ENCODE results near the gene DHX34.

DHX34 gene

DNA sequence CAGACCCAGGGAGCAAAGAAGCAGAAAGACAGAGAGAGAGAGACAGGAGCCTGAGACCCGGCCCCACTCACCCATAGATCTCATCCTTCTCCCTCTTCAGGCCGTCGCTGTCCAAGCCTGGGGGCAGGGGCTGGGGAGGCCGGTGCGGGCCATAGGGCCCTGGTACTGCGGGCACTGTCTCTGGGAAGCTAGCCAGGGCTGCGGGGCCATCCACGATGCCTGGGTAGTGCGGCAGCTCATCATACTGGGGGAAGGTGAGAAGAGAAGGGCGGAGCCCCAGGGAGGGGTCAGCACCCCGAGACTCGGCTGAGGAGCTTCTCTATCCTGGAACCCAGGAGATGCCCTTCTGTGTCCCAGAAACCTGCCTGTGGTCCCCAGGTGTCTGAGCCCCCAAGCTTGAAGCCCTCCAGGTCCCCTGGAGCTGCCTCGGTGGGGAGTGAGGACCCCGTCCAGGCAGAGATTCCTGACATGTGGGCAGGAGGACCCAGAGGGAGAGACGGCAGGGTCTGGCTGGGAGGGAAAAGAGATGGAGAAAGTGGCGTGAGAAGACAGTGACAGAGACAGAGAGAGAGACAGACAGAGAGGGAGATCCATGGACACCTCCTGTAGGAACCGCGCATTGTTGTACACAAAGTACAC lies 68.1 kb downstream of the DHX34 start:
- DNase-seq (ENCODE audit: low read depth in 2 of 3, low spot score in 2 of 3) = no peak

DNA sequence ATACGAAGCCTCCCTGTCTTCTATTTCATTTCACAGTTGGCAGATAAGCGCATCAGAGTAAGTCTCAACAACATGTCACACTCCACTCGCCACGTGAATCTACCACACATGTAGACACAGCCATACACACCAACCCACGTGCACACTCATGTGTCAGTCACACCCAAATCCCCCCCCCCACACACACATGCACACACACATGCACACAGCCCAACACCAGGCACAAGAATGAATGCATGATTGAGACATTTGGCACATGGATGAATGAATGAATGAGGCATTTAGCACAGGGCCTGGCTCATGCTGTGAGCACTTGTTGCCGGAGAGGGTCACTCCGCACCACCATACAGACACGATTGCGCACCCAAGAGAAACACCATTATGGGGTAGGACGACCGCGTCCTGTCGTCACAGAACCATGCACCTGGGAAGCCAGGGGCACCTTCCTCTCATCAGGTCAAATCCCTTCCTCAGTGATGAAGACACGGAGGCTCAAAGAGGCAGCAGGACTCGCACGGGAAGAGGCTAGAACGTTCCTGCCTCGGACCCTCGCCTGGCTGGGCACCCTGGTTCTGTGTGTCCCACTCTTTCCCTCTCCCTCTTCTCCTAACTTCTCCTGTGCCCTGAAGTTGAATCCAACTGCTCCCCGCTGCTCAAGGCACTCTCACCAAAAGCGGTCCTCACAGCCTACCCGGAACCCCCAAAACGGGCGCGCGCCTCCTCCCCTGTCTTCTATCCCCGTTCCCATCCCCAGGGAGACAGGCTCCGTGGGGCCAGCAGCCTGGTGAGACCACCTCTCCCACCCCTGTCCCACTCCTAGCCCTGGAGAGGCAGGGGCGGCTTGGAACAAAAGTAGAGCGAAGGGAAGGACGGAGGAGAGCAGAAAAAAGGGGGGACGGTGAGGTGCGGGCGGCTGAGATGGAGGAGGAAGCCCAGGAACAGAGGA lies 68.9 kb downstream of the DHX34 start:
- no peak for DNase-seq (ENCODE audit: low read depth in 2 of 3, low spot score in 2 of 3)

GRCh38 chr19:47418692-47419029 lies 69.5 kb downstream of the DHX34 start:
- no peak for DNase-seq (ENCODE audit: low read depth in 2 of 3, low spot score in 2 of 3)

DNA sequence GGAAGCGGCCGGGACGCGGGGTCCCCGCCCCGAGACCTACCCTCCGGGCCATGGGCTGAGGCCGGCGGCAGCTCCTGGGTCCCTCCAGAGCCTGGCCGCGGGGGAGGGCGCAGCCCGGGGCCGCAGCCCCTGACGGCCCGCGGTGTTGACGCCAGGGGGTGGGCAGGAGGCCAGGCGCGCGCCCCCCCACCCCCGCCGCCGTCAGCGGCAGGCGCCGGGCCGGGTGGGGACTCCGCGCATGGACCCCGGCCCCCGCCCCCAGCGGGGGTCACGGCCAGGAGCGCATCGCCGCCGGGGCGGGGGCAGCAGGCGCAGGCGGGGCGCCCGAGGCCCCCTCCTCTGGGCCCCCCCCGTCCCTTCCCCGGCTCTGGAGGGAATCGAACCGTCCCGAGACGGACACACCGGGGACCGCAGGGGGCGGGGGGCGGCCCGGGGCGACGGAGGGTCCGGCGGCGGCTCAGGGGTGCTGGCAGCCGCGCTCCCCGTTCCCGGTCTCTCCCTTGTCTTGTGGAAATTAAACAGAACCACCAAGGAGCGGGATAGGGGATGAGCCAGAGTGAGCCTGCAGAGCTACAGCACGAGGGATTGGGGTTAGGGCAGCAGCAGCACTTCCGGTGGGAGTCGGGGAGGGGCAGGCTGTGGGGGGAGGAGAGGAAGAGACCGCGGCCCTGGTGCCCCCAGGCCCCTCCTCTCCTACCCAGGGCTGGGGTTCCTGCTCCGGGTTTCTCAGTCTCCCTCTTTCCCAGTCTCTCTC lies 70.1 kb downstream of the DHX34 start, which contains the start of gene MEIS3:
MEIS3 (minus strand) TSS at position 498 of the 754 bp plus-strand sequence; CDS start at position 52, 446 bp downstream.
- no peak for DNase-seq (ENCODE audit: low read depth in 2 of 3, low spot score in 2 of 3)

DNA sequence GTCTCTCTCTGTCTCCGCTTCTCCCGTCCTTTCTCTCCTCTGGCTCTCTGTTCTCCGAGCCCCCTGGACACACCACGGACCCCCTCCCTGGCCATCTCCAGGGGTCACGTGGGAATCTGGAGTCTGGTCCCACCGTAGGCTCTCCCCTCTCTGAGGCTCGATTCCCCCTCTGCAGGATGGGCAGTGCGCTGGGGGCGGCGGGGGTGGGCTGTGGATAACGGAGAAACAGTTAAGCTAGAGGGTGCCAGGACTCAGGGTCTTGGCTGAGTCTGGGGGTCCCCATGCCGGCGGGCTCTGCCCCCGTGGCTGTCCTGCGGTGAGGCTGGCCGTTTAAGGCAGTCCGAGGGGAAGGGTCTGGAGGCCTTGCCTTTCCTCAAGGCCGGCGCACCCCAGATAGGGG lies 70.7 kb downstream of the DHX34 start:
- DNase-seq (ENCODE audit: low read depth in 2 of 3, low spot score in 2 of 3) = no peak

- no peak for DNase-seq (ENCODE audit: low read depth in 2 of 3, low spot score in 2 of 3)
These were observed 72.2 kb downstream of the DHX34 start for GRCh38 chr19:47421244-47421786.

DNA sequence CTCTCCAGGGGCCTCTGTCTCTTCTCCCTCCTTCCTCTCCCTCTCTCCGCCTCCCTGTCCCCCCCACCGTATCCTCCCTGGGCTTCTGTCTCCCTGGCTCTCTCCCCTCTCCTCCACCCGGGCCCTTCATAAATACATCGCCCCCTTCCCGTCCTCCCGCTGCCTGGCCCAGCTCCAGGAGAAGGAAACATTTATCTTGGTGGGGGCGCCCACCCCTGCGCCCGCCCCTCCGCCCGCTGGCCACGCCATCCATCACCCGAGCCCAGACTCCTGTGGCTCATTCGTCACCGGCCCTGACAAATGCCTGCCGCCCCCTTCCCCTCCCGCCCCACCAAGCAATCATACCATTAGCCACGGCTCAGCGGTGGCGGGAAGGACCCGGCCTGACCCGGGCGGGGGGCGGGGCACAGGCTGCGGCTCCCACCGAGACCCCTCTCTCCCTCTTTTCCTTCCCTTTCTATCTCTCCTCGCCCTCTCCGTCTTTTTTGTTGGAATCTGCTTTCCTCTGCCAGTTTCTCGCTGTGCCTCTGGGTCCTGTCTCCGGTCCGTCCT lies 72.8 kb downstream of the DHX34 start:
- DNase-seq (ENCODE audit: low read depth in 2 of 3, low spot score in 2 of 3) = no peak

DNA sequence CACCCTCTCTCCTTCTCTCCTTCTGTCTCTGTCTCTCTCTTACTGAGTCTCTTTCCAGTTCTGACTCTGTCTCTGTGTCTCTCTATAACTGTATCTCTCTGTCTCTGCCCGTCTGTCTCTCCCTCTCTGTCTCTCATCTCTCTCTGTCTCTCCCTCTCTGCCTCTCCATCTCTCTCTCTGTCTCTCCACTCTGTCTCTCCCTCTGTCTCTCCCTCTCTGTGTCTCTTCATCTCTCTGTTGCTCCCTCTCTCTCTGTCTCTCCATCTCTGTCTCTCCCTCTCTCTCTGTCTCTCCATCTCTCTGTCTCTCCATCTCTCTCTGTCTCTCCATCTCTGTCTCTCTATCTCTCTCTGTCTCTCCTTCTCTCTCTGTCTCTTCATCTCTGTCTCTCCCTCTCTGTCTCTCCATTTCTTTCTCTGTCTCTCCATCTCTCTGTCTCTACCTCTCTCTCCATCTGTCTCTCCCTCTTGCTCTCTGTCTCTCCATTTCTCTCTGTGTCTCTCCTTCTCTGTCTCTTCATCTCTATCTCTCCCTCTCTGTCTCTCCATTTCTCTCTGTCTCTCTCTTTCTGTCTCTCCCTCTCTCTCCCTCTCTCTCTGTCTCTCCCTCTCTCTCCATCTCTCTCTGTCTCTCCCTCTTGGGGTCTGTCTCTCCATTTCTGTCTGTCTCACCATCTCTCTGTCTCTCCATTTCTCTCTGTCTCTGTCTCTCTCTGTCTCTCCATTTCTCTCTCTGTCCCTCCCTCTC lies 73.5 kb downstream of the DHX34 start:
- no peak for DNase-seq (ENCODE audit: low read depth in 2 of 3, low spot score in 2 of 3)

- no peak for DNase-seq (ENCODE audit: low read depth in 2 of 3, low spot score in 2 of 3)
These were observed 74.2 kb downstream of the DHX34 start for GRCh38 chr19:47423203-47423882.

- DNase-seq (ENCODE audit: low read depth in 2 of 3, low spot score in 2 of 3) = peak in 2 of 3 experiments; percentile 32 to 64
These were observed 78.4 kb downstream of the DHX34 start for GRCh38 chr19:47427241-47428176.

DNA sequence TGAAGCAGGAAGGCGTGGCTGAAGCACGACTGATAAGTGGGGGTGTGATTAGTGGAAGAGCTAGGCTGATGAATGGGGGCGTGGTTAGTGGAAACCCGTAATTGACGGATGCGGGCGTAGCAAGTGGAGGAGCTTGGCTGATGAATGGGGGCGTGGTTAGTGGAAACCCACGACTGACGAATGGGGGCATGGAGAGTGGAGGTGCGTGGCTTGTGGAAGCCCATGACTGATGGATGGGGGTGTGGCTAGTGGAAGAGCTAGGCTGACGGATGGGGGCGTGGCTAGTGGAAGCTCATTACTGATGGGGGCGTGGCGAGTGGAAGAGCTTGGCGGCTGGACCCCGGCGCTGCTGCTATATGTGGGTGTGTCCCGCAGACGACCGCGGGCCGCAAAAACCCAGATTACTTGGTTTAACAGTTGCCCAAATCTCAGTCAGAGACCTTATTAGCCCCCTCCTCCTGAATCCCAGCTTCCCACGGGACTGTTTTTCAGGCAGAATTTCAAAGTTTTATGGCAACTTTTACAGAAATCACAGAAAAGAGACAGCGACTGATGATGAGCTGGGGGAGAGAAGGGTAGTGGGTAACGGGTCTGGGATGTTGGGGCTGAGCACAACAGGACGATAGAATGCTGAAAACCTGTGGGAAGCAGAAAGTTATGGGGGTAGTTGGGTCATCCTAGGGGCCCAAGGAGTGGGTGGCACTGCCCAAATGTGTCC lies 79.2 kb downstream of the DHX34 start:
- peak; percentile 58 to 75 (median 64) for DNase-seq (ENCODE audit: low read depth in 2 of 3, low spot score in 2 of 3)

GRCh38 chr19:47429140-47429793 lies 80.2 kb downstream of the DHX34 start:
- no peak for DNase-seq (ENCODE audit: low read depth in 2 of 3, low spot score in 2 of 3)

DNA sequence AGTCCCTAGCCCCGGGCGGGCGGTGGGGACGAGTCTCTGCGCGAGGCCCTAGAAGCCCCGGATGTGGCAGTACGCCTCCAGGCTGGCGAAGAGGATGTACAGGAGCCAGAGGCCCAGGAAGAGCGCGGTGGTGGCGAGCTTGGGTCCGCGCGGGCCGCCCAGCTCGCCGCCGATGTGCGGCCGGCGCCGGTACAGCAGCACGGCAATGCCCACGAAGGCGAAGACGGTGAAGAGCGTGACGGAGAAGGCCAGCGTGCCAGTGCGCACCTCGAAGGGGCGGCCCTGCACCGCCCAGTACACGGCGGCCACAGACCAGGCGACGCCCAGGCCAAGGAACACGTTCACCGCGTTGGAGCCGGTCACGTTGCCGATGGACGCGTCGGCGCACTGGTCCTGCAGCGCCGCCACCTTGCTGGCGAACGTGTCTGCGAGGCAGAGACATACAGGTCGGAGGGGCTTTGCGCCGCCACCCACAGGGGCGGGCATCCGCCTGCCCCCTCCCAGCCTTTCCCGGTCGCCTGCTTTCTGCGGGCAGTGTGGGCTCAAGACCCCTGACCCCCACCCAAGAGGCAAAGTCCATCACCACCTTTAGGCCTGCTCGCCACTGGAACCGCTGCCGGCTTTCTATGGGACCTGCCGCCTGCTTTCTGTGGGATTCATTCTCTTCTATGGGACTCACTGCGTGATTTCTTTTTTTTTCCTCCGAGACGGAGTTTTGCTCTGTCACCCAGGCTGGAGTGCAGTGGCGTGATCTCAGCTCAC lies 81.1 kb downstream of the DHX34 start:
- no peak for DNase-seq (ENCODE audit: low read depth in 2 of 3, low spot score in 2 of 3)

DNA sequence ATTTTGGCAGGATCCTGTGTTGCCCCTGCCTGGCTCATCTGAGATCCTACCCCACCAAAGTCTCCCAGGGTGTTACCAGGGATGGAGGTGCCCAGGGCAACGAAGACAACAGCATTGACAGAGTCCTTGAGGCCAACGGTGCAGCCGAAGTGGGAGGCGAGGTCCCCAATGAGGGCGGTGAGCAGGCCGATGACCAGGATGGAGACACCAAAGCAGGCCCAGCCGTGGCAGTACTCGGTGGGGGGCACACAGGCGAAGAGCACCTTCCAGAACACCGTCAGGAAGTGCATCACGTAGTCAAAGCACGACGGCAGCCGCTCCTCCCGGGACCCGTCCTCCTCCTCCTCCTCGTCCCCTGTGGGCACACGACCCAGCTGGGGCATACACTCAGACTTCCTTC lies 83.0 kb downstream of the DHX34 start:
- DNase-seq (ENCODE audit: low read depth in 2 of 3, low spot score in 2 of 3) = no peak

All from activated CD8-positive, alpha-beta memory T cell treated with anti-CD3 and anti-CD28 coated beads for 48 hours (primary cell).